ENCODE measurements around the gene GATAD2A. TPM values are rescaled to one million over a fixed set of nuclear protein-coding genes. Genes with fewer than 3 reads are reported as not detected.

Gene GATAD2A
- total RNA-seq, 6 experiments from 2014 or later = 23.9 to 59.6 (median 39.2) TPM

GRCh38 chr19:19382118-19382517, 23.4 kb upstream of the GATAD2A start:
- H3K4me1 ChIP-seq = peaks cover 0 to 14% (median 4%) of the 10 kb centered on the region in 4 donors

GRCh38 chr19:19384486-19384885, 21.0 kb upstream of the GATAD2A start:
- Histone ChIP-seq H3K4me1 (peaks cover 0 to 28% (median 5%) of the 10 kb centered on the region in 4 donors), H3K27ac (peak overlapping the region; percentile 53 to 77 (median 62)), H3K9me3 (no peaks in the 10 kb centered on the region), H3K4me3 (peak overlapping the region in 2 of 3 donors; percentile 69 to 74), H3K27me3 (no peaks in the 10 kb centered on the region), H3K36me3 (no peaks in the 10 kb centered on the region)
- DNase-seq = peak in 1 of 3 donors; percentile 46
- TF ChIP-seq POLR2A (IDR thresholded peaks at IDR 0.05) (no peak), CTCF (IDR thresholded peaks at IDR 0.05) (no peak)
- no peak for ATAC-seq
- 56% methylated on average over 7 of the region's 13 CpGs for WGBS (ENCODE audit: insufficient coverage, low coverage, low lambda C conversion rate, missing lambda C conversion rate)
- intact Hi-C loops (cut with DNase I) = no loop called here

More at GRCh38 chr19:19382118-19382517, 23.4 kb upstream of the GATAD2A start:
- Histone ChIP-seq H3K27me3 (no peaks in the 10 kb centered on the region), H3K36me3 (no peaks in the 10 kb centered on the region), H3K9me3 (no peaks in the 10 kb centered on the region), H3K27ac (no peak overlapping the region), H3K4me3 (no peak overlapping the region)
- intact Hi-C loops (cut with DNase I) = no loop called here
- DNase-seq (no peak), ATAC-seq (no peak)
- TF ChIP-seq POLR2A (IDR thresholded peaks at IDR 0.05) = no peak
- no peak for TF ChIP-seq CTCF (IDR thresholded peaks at IDR 0.05)
- WGBS (ENCODE audit: insufficient coverage, low coverage, low lambda C conversion rate, missing lambda C conversion rate) = 97% methylated on average over 5 of the region's 8 CpGs

GRCh38 chr19:19385131-19385895, 20.2 kb upstream of the GATAD2A start:
- WGBS (ENCODE audit: insufficient coverage, low coverage, low lambda C conversion rate, missing lambda C conversion rate) = 0% methylated on average over 26 of the region's 75 CpGs
- H3K36me3 ChIP-seq = no peaks in the 10 kb centered on the region
- TF ChIP-seq CTCF (IDR thresholded peaks at IDR 0.05) = peak in 3 of 4 donors; percentile 21 to 29 (median 26)
- peak; percentile 54 for TF ChIP-seq POLR2A (IDR thresholded peaks at IDR 0.05)
- peak overlapping the region; percentile 74 to 83 (median 78) for H3K4me3 ChIP-seq
- no peaks in the 10 kb centered on the region for H3K27me3 ChIP-seq
- peak; percentile 95 to 98 (median 96) for ATAC-seq
- H3K27ac ChIP-seq = peak overlapping the region; percentile 53 to 87 (median 71)
- peak; percentile 100 for DNase-seq
- H3K4me1 ChIP-seq = peaks cover 0 to 31% (median 5%) of the 10 kb centered on the region in 4 donors
- no peaks in the 10 kb centered on the region for H3K9me3 ChIP-seq
- intact Hi-C loops (cut with DNase I) = no loop called here

- Histone ChIP-seq H3K4me3 (peak overlapping the region; percentile 74 to 83 (median 78)), H3K27me3 (no peaks in the 10 kb centered on the region), H3K9me3 (no peaks in the 10 kb centered on the region), H3K36me3 (no peaks in the 10 kb centered on the region), H3K27ac (peak overlapping the region; percentile 71 to 87 (median 73)), H3K4me1 (peaks cover 0 to 31% (median 5%) of the 10 kb centered on the region in 4 donors)
- TF ChIP-seq CTCF (IDR thresholded peaks at IDR 0.05) (no peak), POLR2A (IDR thresholded peaks at IDR 0.05) (peak; percentile 65)
- intact Hi-C loops (cut with DNase I) = no loop called here
- ATAC-seq (peak in 1 of 4 donors; percentile 0), DNase-seq (peak in 1 of 3 donors; percentile 73)
- WGBS (ENCODE audit: insufficient coverage, low coverage, low lambda C conversion rate, missing lambda C conversion rate) = 5% methylated on average over 17 of the region's 75 CpGs
Observed at GRCh38 chr19:19385896-19386869, 19.3 kb upstream of the GATAD2A start.
